ENCODE data around the gene RBM12. TPM values are rescaled to one million over a fixed set of nuclear protein-coding genes. Genes with fewer than 3 reads are reported as not detected.
A peak's percentile ranks its signal among the peaks of the same experiment; 100 is the strongest.

Gene RBM12
- total and polyA plus RNA-seq, 2 experiments from 2014 or later, result 29.1 to 43.3 TPM

DNA sequence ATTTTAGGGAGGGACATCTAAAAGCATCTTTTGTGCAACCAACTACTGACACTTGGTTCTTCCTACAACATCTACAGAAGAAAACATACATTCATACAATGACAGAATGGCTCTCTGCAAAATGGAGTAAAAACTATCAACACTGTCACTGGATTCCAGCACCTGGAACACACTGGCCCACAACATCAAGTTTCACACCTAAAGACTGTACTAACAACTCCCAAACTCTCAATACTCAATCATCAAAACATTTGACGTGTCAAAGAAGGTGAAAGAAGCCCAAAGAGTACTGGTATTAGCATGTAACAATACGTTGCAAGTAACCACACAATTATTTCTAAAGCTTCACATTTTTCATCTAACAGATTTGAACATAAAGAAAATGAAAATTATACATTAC is 2.1 kb downstream of the RBM12 start:
- Histone ChIP-seq H3K27ac (peak overlapping the region; percentile 98), H3K4me1 (ENCODE audit: low read depth) (peaks cover 30% of the 10 kb centered on the region), H3K27me3 (no peaks in the 10 kb centered on the region), H3K4me3 (peak overlapping the region; percentile 50), H3K9me3 (ENCODE audit: low read depth) (no peaks in the 10 kb centered on the region), H3K36me3 (no peaks in the 10 kb centered on the region)
- no peak for DNase-seq (ENCODE audit: low read depth in 1 of 2, low spot score in 1 of 2)
- TF ChIP-seq, protein P1, sequence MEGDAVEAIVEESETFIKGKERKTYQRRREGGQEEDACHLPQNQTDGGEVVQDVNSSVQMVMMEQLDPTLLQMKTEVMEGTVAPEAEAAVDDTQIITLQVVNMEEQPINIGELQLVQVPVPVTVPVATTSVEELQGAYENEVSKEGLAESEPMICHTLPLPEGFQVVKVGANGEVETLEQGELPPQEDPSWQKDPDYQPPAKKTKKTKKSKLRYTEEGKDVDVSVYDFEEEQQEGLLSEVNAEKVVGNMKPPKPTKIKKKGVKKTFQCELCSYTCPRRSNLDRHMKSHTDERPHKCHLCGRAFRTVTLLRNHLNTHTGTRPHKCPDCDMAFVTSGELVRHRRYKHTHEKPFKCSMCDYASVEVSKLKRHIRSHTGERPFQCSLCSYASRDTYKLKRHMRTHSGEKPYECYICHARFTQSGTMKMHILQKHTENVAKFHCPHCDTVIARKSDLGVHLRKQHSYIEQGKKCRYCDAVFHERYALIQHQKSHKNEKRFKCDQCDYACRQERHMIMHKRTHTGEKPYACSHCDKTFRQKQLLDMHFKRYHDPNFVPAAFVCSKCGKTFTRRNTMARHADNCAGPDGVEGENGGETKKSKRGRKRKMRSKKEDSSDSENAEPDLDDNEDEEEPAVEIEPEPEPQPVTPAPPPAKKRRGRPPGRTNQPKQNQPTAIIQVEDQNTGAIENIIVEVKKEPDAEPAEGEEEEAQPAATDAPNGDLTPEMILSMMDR (IDR thresholded peaks at IDR 0.05; ENCODE audit: low read depth, low read length), result no peak

DNA sequence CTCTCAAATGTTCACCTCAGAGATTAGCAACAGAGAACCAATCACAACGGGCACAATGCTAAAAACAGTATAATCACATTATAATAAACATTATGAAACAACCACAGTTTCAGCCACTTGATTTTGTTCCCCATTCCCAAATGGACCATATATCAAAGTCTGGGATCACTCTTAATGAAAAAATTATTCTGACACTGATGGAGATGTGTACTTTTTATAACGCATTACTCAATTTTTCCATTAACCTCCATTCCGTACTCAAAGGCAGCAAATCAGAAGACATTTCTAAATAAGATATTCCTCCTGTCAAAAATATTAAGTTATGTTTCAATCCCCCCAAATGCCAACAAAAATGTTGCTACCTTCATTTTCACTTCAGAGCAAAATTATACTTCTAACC is 2.8 kb downstream of the RBM12 start:
- DNase-seq (ENCODE audit: low read depth in 1 of 2, low spot score in 1 of 2), result no peak
- Histone ChIP-seq H3K27ac (no peak overlapping the region), H3K4me3 (peak overlapping the region; percentile 50), H3K27me3 (no peaks in the 10 kb centered on the region), H3K9me3 (ENCODE audit: low read depth) (no peaks in the 10 kb centered on the region), H3K4me1 (ENCODE audit: low read depth) (peaks cover 30% of the 10 kb centered on the region), H3K36me3 (no peaks in the 10 kb centered on the region)
- TF ChIP-seq, protein P1 (IDR thresholded peaks at IDR 0.05; ENCODE audit: low read depth, low read length), result no peak

DNA sequence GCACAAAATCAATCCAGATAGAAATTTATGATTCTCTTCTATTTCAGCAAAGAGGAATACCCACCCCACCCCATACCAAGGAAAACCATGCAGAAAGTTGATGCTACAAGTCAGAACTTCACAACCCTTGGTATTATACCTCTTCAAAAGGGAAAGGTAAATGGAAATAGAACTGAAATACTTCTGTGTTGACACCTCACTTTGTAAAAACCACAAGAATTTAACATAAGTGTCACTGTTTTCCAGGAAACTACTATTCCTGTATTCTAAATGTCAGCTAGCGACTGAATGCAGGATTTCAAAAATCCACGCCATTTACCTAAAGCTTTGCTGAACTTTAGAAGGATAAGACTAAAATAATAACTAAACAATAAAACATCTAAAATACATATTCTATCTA is 3.6 kb downstream of the RBM12 start:
- TF ChIP-seq, protein P1 (IDR thresholded peaks at IDR 0.05; ENCODE audit: low read depth, low read length), result no peak
- Histone ChIP-seq H3K4me1 (ENCODE audit: low read depth) (peaks cover 30% of the 10 kb centered on the region), H3K36me3 (no peaks in the 10 kb centered on the region), H3K4me3 (no peak overlapping the region), H3K9me3 (ENCODE audit: low read depth) (no peaks in the 10 kb centered on the region), H3K27me3 (no peaks in the 10 kb centered on the region), H3K27ac (no peak overlapping the region)
- no peak for DNase-seq (ENCODE audit: low read depth in 1 of 2, low spot score in 1 of 2)

DNA sequence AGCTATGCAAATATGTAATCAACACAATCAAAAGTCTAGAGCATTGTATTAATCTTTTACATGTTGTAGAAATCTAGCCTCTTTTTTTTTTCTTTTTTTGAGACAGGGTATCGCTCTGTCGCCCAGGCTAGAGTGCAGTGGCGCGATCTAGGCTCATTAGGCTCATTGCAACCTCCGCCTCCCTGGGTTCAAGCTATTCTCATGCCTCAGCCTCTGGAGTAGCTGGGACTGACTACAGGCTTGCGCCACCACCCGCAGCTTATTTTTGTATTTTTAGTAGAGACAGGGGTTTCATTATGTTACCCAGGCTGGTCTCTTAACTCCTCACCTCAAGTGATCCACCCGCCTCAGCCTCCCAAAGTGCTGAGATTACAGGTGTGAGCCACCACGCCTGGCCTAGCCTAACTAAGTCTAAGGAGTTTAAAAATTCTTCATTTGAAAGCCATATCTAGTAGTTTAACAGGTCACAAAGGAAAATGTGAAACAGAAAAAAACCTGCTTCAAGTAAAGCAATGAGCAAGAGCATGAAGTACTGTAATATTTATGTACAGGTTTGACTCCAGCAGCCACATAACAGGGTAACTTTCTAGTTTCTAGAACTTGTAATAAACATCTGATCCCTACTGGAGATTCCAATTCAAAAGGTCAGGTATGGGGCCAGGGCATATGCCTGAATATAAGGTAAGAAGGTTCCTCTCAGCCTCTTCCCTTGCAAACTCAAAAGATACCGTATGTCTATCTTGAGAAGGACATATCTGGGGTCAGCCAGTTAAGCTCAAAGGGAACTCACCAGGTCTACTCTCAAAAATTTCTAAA is 4.4 kb downstream of the RBM12 start:
- Histone ChIP-seq H3K4me3 (no peak overlapping the region), H3K9me3 (ENCODE audit: low read depth) (no peaks in the 10 kb centered on the region), H3K36me3 (no peaks in the 10 kb centered on the region), H3K27ac (no peak overlapping the region), H3K4me1 (ENCODE audit: low read depth) (peaks cover 30% of the 10 kb centered on the region), H3K27me3 (no peaks in the 10 kb centered on the region)
- TF ChIP-seq, protein P1 (IDR thresholded peaks at IDR 0.05; ENCODE audit: low read depth, low read length), result no peak
- no peak for DNase-seq (ENCODE audit: low read depth in 1 of 2, low spot score in 1 of 2)

DNA sequence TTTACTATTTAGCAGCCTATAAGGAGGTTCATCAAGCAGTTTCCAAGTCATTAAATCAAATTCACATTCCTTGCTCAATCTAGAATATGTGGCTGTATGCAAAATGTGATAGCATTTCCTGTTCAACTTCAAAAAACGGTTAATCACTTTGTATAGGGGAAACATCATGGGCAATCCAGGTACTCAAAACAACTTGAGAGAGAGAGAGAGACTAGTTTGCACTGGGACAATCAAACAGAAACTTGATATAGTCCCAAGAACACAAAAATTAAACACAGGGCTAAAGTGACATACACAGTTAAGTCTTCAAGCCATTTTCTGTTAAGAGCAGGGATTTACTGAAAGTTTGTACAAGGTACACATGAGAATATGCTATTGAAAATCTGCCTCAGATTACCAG is 7.4 kb downstream of the RBM12 start:
- Histone ChIP-seq H3K9me3 (ENCODE audit: low read depth) (no peaks in the 10 kb centered on the region), H3K27ac (no peak overlapping the region), H3K36me3 (peaks cover 22% of the 10 kb centered on the region), H3K4me1 (ENCODE audit: low read depth) (peaks cover 22% of the 10 kb centered on the region), H3K27me3 (no peaks in the 10 kb centered on the region), H3K4me3 (no peak overlapping the region)
- TF ChIP-seq, protein P1 (IDR thresholded peaks at IDR 0.05; ENCODE audit: low read depth, low read length), result no peak
- DNase-seq (ENCODE audit: low read depth in 1 of 2, low spot score in 1 of 2), result no peak

All from cardiac muscle cell (in vitro differentiated cells and primary cell).